Kidney (tissue), 14 donors: ENCODE results near the gene AK5. TPM values are rescaled to one million over a fixed set of nuclear protein-coding genes. Genes with fewer than 3 reads are reported as not detected.

Experiments
- DNase-seq, 5 donors: peaks; one replicate each; pipeline ENCODE4 v3.0.0-alpha.2; 2013 to 2020
- FAIRE-seq: peaks from 2 replicates; lab custom pipeline; 2012; peaks lifted over from hg19 to GRCh38; lab: Jason Lieb, UNC
- H3K27ac ChIP-seq, 2 donors: one replicate each; pipeline ENCODE4 v1.7.0; 2013; ENCODE audit warnings: low read depth in 2 of 2, low read length in 2 of 2, inconsistent platforms in 1 of 2
- H3K27me3 ChIP-seq: one replicate; pipeline ENCODE4 v1.7.1; 2013; ENCODE audit warnings: low read length, inconsistent platforms; ENCODE audit not compliant: control insufficient read depth, insufficient read depth
- H3K36me3 ChIP-seq, 3 donors: one replicate each; pipeline versions ENCODE4 v1.7.0 to v1.7.1; 2013; ENCODE audit warnings: low read length in 3 of 3, control low read depth in 1 of 3, inconsistent platforms in 1 of 3; ENCODE audit not compliant: insufficient read depth in 3 of 3, control insufficient read depth in 2 of 3
- H3K4me1 ChIP-seq, 3 donors: one replicate each; pipeline versions ENCODE4 v1.7.0 to v1.7.1; 2013; ENCODE audit warnings: low read length in 3 of 3, inconsistent platforms in 1 of 3, low read depth in 1 of 3; ENCODE audit not compliant: control insufficient read depth in 2 of 3, insufficient read depth in 2 of 3
- H3K4me3 ChIP-seq, 3 donors: one replicate each; pipeline versions ENCODE4 v1.7.0 to v1.8.1; 2013; ENCODE audit warnings: low read length in 3 of 3, control low read depth in 1 of 3, inconsistent platforms in 1 of 3
- H3K9ac ChIP-seq, 3 donors: one replicate each; pipeline versions ENCODE4 v1.7.0 to v1.7.1; 2013; ENCODE audit warnings: low read length in 3 of 3, control low read depth in 1 of 3, inconsistent platforms in 1 of 3
- H3K9me3 ChIP-seq, 3 donors: one replicate each; pipeline versions ENCODE4 v1.7.0 to v1.7.1; 2013; ENCODE audit warnings: low read length in 3 of 3, control low read depth in 1 of 3, inconsistent platforms in 1 of 3; ENCODE audit not compliant: control insufficient read depth in 2 of 3, insufficient read depth in 1 of 3
- intact Hi-C: fragments of 100-400 bp; cut with DNase I; formaldehyde crosslinking; loops from one replicate; pipeline ENCODE4 v1.11.1; 2022
- polyA plus RNA-seq: library from polyadenylated mRNA; stranded (reverse); fragments of 350-450 nt; fragmentation: Illumina TruSeq; extraction: RNeasy Lipid Tissue Mini Kit (QIAGEN cat#74804); gene quantifications from one replicate; pipeline ENCODE4 v1.2.3, GENCODE V29; 2014; ENCODE audit warnings: low read depth, low replicate concordance; ENCODE audit not compliant: insufficient read depth
- total RNA-seq: library from RNA; stranded (reverse); fragmentation: NEBNext Ultra II Directional; extraction: Animal tissue kit (Norgen Biotek cat#: 25700); gene quantifications from one replicate; pipeline ENCODE4 v1.2.1, GENCODE V29; 2021
- TF ChIP-seq, protein P1 (sequence below): IDR thresholded peaks from 3 replicates; pipeline ENCODE4 v1.5.1; 2012; ENCODE audit warnings: mild to moderate bottlenecking, moderate library complexity, borderline replicate concordance; ENCODE audit not compliant: insufficient read depth; ENCODE audit errors: extremely low read depth
- donor health status: control.
- donor health status: control.
- donor health status: control.
- donor health status: control.
- donor health status: control.
- donor health status: DM: yes; HTN: yes; CAD: no.
- donor health status: Normal renal cell carcinoma (clear cell type).

AK5 gene
- total and polyA plus RNA-seq, 2 donors from 2014 or later: 1.7 to 2.5 TPM

DNA sequence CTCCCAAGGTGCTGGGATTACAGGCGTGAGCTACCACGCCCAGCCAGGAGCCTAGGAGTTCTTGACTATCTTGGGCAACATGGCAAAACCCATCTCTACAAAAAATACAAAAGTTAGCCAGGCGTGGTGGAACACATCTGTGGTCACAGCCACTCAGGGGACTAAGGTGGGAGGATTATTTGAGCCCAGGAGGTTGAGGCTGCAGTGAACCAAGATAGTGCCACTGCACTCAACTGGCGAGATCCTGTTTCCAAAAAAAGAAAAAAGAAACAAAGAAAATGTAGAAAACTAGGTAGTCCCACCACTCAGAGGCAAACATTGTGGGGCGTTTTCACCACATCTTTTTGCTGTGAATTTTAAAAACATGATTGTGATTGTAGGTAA, 259.3 kb downstream of the AK5 start:
- DNase-seq: no peak
- Histone ChIP-seq H3K36me3 (no peaks in the 10 kb centered on the region), H3K27me3 (no peaks in the 10 kb centered on the region), H3K9ac (no peak overlapping the region), H3K4me3 (no peak overlapping the region), H3K9me3 (no peaks in the 10 kb centered on the region), H3K27ac (no peak overlapping the region), H3K4me1 (peaks cover 0 to 5% (median 0%) of the 10 kb centered on the region in 3 donors)
- TF ChIP-seq, protein P1, sequence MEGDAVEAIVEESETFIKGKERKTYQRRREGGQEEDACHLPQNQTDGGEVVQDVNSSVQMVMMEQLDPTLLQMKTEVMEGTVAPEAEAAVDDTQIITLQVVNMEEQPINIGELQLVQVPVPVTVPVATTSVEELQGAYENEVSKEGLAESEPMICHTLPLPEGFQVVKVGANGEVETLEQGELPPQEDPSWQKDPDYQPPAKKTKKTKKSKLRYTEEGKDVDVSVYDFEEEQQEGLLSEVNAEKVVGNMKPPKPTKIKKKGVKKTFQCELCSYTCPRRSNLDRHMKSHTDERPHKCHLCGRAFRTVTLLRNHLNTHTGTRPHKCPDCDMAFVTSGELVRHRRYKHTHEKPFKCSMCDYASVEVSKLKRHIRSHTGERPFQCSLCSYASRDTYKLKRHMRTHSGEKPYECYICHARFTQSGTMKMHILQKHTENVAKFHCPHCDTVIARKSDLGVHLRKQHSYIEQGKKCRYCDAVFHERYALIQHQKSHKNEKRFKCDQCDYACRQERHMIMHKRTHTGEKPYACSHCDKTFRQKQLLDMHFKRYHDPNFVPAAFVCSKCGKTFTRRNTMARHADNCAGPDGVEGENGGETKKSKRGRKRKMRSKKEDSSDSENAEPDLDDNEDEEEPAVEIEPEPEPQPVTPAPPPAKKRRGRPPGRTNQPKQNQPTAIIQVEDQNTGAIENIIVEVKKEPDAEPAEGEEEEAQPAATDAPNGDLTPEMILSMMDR: no peak
- FAIRE-seq: no peak
- intact Hi-C loops: no loop called here

DNA sequence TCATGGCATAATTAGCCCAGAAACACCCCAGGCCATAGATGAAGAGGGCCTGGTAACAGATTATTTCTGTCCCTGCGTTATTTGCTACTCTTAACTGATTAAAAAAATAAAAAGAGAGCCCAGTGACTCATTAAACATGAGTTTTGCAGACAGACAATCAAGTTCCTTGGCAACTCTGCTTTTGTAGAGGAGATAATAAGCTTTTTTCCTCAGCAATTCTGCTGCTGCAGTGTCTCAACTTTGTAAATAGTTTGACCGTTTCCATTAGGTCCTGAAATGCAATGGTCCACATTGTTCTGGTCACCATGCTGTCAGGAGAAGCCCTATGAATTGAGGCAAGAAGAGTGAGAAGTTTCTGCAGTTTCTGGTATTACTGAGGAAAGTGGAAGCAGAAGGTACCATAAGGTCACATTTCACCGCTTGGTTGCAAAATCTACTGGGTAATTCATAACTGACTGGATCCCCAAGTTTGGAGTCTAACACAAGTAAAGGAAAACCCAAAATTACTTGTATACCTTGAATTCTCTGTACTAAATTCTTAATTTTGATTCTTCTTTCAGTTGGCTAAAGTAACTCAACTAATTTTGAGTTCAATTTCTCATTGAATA, 261.1 kb downstream of the AK5 start:
- no peaks in the 10 kb centered on the region for H3K9me3 ChIP-seq
- FAIRE-seq (no peak), DNase-seq (no peak)
- TF ChIP-seq, protein P1: no peak
- H3K4me3 ChIP-seq: no peak overlapping the region
- H3K4me1 ChIP-seq: peaks cover 0 to 5% (median 0%) of the 10 kb centered on the region in 3 donors
- H3K36me3 ChIP-seq: no peaks in the 10 kb centered on the region
- no peak overlapping the region for H3K27ac ChIP-seq
- H3K9ac ChIP-seq: no peak overlapping the region
- intact Hi-C loops: no loop called here
- H3K27me3 ChIP-seq: no peaks in the 10 kb centered on the region

DNA sequence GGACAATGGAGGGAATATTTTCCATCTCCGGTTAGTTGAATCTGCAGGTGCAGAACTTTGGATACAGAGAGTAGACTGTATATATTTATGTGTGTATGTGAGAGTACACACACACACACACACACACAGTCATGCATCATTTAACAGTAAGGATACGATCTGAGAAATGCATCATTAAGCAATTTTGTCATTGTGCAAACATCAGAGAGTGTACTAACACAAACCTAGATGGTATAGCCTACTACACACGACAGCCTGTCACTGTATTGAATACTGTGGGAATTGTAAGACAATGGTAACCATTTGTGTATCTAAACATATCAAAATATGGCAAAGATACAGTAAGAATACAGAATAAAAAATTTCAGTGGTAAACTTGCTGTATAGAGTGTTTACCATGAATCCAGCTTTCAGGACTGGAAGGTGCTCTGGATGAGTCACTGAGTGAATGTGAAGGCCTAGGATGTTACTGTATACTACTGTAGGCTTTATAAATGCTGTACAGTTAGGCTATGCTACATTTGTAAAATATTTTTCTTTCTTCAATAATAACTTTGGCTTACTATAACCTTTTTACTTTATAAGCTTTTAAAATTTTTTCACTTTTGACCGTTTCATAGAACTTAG, 262.1 kb downstream of the AK5 start:
- DNase-seq (no peak), FAIRE-seq (no peak)
- Histone ChIP-seq H3K36me3 (no peaks in the 10 kb centered on the region), H3K9me3 (no peaks in the 10 kb centered on the region), H3K27ac (no peak overlapping the region), H3K4me1 (peaks cover 0 to 5% (median 0%) of the 10 kb centered on the region in 3 donors), H3K27me3 (no peaks in the 10 kb centered on the region), H3K4me3 (no peak overlapping the region), H3K9ac (no peak overlapping the region)
- intact Hi-C loops: no loop called here
- TF ChIP-seq, protein P1: no peak

DNA sequence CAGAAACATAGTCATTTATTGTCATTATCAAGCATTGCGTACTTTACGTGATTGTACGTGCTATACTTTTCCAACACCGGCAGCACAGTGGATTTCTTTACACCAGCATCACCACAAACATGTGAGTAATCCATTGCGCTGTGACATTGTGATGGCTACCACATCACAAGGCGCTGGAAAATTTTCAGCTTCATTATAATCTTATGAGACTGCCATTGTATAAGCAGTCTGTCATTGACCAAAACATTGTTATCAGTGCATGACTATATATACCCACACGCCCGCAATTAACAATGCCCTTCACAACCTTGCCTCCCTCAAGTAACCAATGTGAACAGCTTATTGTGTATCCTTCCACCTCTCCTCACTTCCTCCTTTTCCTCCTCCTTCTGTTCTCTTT, 263.0 kb downstream of the AK5 start:
- no peak overlapping the region for H3K27ac ChIP-seq
- H3K4me3 ChIP-seq: no peak overlapping the region
- H3K27me3 ChIP-seq: no peaks in the 10 kb centered on the region
- no peak overlapping the region for H3K9ac ChIP-seq
- TF ChIP-seq, protein P1: no peak
- no peaks in the 10 kb centered on the region for H3K36me3 ChIP-seq
- no peak for DNase-seq
- intact Hi-C loops: no loop called here
- no peaks in the 10 kb centered on the region for H3K9me3 ChIP-seq
- peaks cover 0 to 2% (median 0%) of the 10 kb centered on the region in 3 donors for H3K4me1 ChIP-seq
- FAIRE-seq: no peak
